Spleen (tissue), 11 donors: Measurements from ENCODE around the gene EPB41L4B. TPM values are rescaled to one million over a fixed set of nuclear protein-coding genes. Genes with fewer than 3 reads are reported as not detected.

Experiments used
- DNase-seq: peaks from one replicate; pipeline ENCODE4 v3.0.0-alpha.2; 2020
- H3K27ac ChIP-seq, 8 donors: fragments of 200-600 bp; sonication (generic) in 7 of 8; 1 replicate in 4 of 8; 2 replicates in 4 of 8; pipeline versions ENCODE4 v1.5.0 to v1.8.0; 2016 to 2021; ENCODE audit warnings: inconsistent platforms in 4 of 8, mild to moderate bottlenecking in 4 of 8, moderate library complexity in 1 of 8
- H3K27me3 ChIP-seq, 7 donors: fragments of 200-600 bp; sonication (generic) in 6 of 7; replicated peaks in 1 of 7; 1 replicate in 4 of 7; 2 replicates in 3 of 7; pipeline versions ENCODE4 v1.5.0 to v1.8.0; 2016 to 2021; ENCODE audit warnings: inconsistent platforms in 3 of 7, mild to moderate bottlenecking in 1 of 7
- H3K36me3 ChIP-seq, 6 donors: fragments of 200-600 bp; sonication (generic) in 5 of 6; 1 replicate in 4 of 6; 2 replicates in 2 of 6; pipeline versions ENCODE4 v1.5.0 to v1.8.0; 2016 to 2021; ENCODE audit warnings: inconsistent platforms in 2 of 6
- H3K4me1 ChIP-seq, 6 donors: fragments of 200-600 bp; sonication (generic) in 5 of 6; 1 replicate in 3 of 6; 2 replicates in 3 of 6; pipeline versions ENCODE4 v1.5.0 to v1.8.0; 2016 to 2021; ENCODE audit warnings: inconsistent platforms in 3 of 6
- H3K4me3 ChIP-seq, 8 donors: fragments of 200-600 bp; sonication (generic) in 7 of 8; 1 replicate in 4 of 8; 2 replicates in 4 of 8; pipeline versions ENCODE4 v1.5.0 to v1.8.0; 2016 to 2021; ENCODE audit warnings: inconsistent platforms in 4 of 8, mild to moderate bottlenecking in 4 of 8, moderate library complexity in 2 of 8
- H3K9me3 ChIP-seq, 8 donors: fragments of 200-600 bp; sonication (generic) in 7 of 8; 1 replicate in 4 of 8; 2 replicates in 4 of 8; pipeline versions ENCODE4 v1.5.0 to v1.8.0; 2016 to 2021; ENCODE audit warnings: inconsistent platforms in 4 of 8
- CTCF ChIP-seq, 11 experiments: fragments of 200-600 bp in 7 of 11; fragments of 450-650 bp in 4 of 11; sonication (generic) in 4 of 11; IDR thresholded peaks in 8 of 11; conservative IDR thresholded peaks in 3 of 11; 1 replicate in 7 of 11; 2 replicates in 4 of 11; pipeline versions ENCODE4 v1.4.0 to v1.8.0; 2016 to 2021; ENCODE audit warnings: antibody characterized with exemption in 11 of 11, inconsistent platforms in 4 of 11, mild to moderate bottlenecking in 1 of 11
- POLR2A ChIP-seq, 3 donors: fragments of 450-650 bp; IDR thresholded peaks; one replicate each; pipeline ENCODE4 v1.5.1; 2017; ENCODE audit warnings: antibody characterized with exemption in 3 of 3, mild to moderate bottlenecking in 1 of 3
- POLR2AphosphoS5 ChIP-seq, 3 donors: sonication (generic); formaldehyde crosslinking; IDR thresholded peaks; one replicate each; pipeline ENCODE4 v1.5.1; 2017; ENCODE audit warnings: antibody characterized with exemption in 3 of 3
- WGBS, 5 donors: extraction: QIAGEN DNeasy Blood & Tissue Kit in 3 of 5; methylation state at CpG; one replicate each; pipeline versions ENCODE4 v1.1.5 to v1.1.7; 2013 to 2018; 5-methylcytosine and 5-hydroxymethylcytosine counted together
- intact Hi-C: fragments of 100-400 bp; cut with DNase I; formaldehyde crosslinking; loops from one replicate; pipeline ENCODE4 v1.15.0; 2023; ENCODE audit warnings: low total_unique reads
- polyA plus RNA-seq, 3 donors: library from polyadenylated mRNA; stranded (reverse); fragments of 200-250 nt; gene quantifications; one replicate each; pipeline ENCODE4 v1.2.1, GENCODE V29; 2013
- total RNA-seq, 7 donors: library from RNA; depleted of rRNA in 3 of 7; stranded (reverse); fragments of >200 nt in 3 of 7; fragmentation: NEBNext Ultra II Directional in 4 of 7; extraction: Animal tissue kit (Norgen Biotek cat#: 25700) in 4 of 7; gene quantifications; one replicate each; pipeline versions ENCODE4 v1.1.0 to v1.2.1, GENCODE V29; 2016 to 2021
- donor health status: healthy with polysubstance abuse.
- donor health status: DM: no; HTN: no; CAD: no; lungs with moderate emphysema.
- donor health status: DM: no; HTN: no; CAD: no.
- donor health status: Bipolar disorder and iron deficiency.
- donor health status: healthy.
- donor health status: DM: no; HTN: no; CAD: no.
- donor health status: DM: yes; HTN: yes; CAD: no.

EPB41L4B gene
- total and polyA plus RNA-seq, 10 donors: 0.02 to 0.43 (median 0.18) TPM; not detected in 3

GRCh38 chr9:109252291-109252690 is 68.6 kb downstream of the EPB41L4B start:
- WGBS, 5 donors: 90 to 93% (median 91%) methylated on average over 7 of the region's 7 CpGs
- no peak for DNase-seq
- H3K9me3 ChIP-seq: no peaks in the 10 kb centered on the region
- TF ChIP-seq POLR2AphosphoS5 (IDR thresholded peaks at IDR 0.05): no peak
- TF ChIP-seq CTCF (IDR thresholded peaks at IDR 0.05 in 8 of 11, conservative IDR thresholded peaks at IDR 0.05 in 3 of 11): no peak
- TF ChIP-seq POLR2A (IDR thresholded peaks at IDR 0.05): no peak
- no peak overlapping the region for H3K27ac ChIP-seq
- no peaks in the 10 kb centered on the region for H3K4me1 ChIP-seq
- H3K36me3 ChIP-seq: no peaks in the 10 kb centered on the region
- H3K4me3 ChIP-seq: no peak overlapping the region
- H3K27me3 ChIP-seq: no peaks in the 10 kb centered on the region
- intact Hi-C loops: no loop called here

DNA sequence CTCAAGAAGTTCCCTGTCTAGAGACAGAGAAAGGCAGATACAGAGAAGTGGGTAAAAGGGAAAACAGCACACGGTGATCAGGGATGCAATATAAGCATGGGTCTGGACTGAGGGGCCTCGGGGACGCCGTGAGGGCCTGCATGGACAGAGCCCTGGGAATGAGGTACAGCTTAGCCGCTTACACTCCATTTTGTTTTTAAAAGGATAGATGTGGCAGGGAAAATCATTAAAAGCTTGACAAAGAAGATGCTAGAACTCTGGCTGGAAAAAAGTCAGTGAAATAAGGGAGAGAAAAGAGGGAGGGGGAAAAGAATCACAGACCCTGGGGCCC is 69.1 kb downstream of the EPB41L4B start:
- WGBS, 5 donors: 81 to 93% (median 86%) methylated on average over 5 of the region's 5 CpGs
- H3K4me1 ChIP-seq: no peaks in the 10 kb centered on the region
- H3K36me3 ChIP-seq: no peaks in the 10 kb centered on the region
- no peak for DNase-seq
- no peak overlapping the region for H3K27ac ChIP-seq
- no peaks in the 10 kb centered on the region for H3K9me3 ChIP-seq
- intact Hi-C loops: no loop called here
- no peak overlapping the region for H3K4me3 ChIP-seq
- no peaks in the 10 kb centered on the region for H3K27me3 ChIP-seq
- TF ChIP-seq POLR2AphosphoS5 (IDR thresholded peaks at IDR 0.05): no peak
- no peak for TF ChIP-seq POLR2A (IDR thresholded peaks at IDR 0.05)
- no peak for TF ChIP-seq CTCF (IDR thresholded peaks at IDR 0.05 in 8 of 11, conservative IDR thresholded peaks at IDR 0.05 in 3 of 11)

GRCh38 chr9:109251080-109251775 is 69.6 kb downstream of the EPB41L4B start:
- H3K9me3 ChIP-seq: no peaks in the 10 kb centered on the region
- TF ChIP-seq POLR2AphosphoS5 (IDR thresholded peaks at IDR 0.05): no peak
- no peak for TF ChIP-seq POLR2A (IDR thresholded peaks at IDR 0.05)
- intact Hi-C loops: no loop called here
- H3K27ac ChIP-seq: no peak overlapping the region
- 73 to 84% (median 74%) methylated on average over 10 of the region's 10 CpGs for WGBS, 5 donors
- no peaks in the 10 kb centered on the region for H3K4me1 ChIP-seq
- H3K36me3 ChIP-seq: no peaks in the 10 kb centered on the region
- no peak for DNase-seq
- H3K27me3 ChIP-seq: no peaks in the 10 kb centered on the region
- H3K4me3 ChIP-seq: no peak overlapping the region

DNA sequence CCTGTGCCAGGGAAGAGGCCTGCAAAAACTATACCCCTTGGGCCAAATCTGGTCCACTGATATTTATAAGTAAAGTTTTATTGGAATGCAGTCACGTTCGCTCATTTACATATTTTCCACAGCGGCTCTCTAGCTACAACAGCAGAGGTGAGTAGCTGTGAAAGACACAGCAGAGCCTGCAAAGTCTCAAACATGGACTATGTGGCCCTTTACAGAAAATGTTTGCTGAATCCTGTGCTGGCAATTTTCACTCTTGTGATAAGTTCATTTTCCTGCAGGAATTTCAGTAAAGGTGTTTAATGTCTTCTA is 70.1 kb downstream of the EPB41L4B start:
- peaks cover 0 to 4% (median 0%) of the 10 kb centered on the region in 7 donors for H3K27me3 ChIP-seq
- 75 to 96% (median 89%) methylated on average over 3 of the region's 3 CpGs for WGBS, 5 donors
- H3K4me3 ChIP-seq: no peak overlapping the region
- intact Hi-C loops: no loop called here
- TF ChIP-seq POLR2A (IDR thresholded peaks at IDR 0.05) (no peak), CTCF (IDR thresholded peaks at IDR 0.05 in 8 of 11, conservative IDR thresholded peaks at IDR 0.05 in 3 of 11) (no peak), POLR2AphosphoS5 (IDR thresholded peaks at IDR 0.05) (no peak)
- H3K9me3 ChIP-seq: no peaks in the 10 kb centered on the region
- no peaks in the 10 kb centered on the region for H3K36me3 ChIP-seq
- DNase-seq: no peak
- no peaks in the 10 kb centered on the region for H3K4me1 ChIP-seq
- H3K27ac ChIP-seq: no peak overlapping the region
